ENCODE data around the gene PARP15.
"Not testable (repeated sequence)": the region's sequence is repeated elsewhere in the genome, so short reads cannot be mapped to it uniquely, and the experiment has no call there.

Gene PARP15

DNA sequence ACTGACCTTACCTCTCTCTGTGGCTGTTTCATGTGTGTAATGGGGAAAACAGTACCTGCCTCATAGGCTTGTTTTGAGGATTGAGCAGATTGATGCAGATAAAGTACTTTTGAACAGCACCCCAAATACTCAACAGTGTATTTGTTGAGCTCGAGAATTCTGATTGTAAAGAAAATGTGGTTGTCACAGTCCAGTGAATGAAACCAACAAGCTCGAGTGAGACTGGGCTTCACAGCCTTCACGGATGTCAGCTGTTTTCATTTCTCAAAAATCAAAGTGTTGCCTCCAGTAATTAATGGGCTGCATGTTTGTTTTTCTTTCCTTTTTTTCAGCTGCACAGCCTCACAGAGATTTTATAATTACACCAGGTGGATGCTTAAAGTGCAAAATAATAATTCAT, 43.7 kb downstream of the PARP15 start:
- no peak for DNase-seq

- no peak for DNase-seq
Observed at GRCh38 chr3:122623031-122623829, 45.8 kb downstream of the PARP15 start.

GRCh38 chr3:122626515-122627180, 49.2 kb downstream of the PARP15 start:
- DNase-seq = no peak

DNA sequence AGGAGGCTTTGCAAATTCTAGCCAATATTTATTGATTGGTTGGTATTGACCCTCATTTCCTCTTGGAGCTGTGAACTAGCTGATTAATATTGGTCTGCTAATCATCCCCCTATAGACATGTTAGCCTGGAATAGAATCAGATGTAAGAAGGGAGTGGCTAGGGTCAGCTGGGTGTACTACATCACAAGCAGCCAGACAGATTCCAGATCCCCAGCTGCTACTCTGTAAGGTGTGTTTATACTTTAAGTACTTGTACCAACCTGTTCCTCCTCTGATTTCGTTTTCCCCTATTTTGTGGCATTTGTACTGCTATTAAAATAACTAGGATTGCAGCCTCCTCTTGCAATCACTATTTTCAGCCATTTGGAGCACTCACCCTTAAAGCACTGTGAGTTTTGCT, 49.9 kb downstream of the PARP15 start:
- no peak for DNase-seq

DNA sequence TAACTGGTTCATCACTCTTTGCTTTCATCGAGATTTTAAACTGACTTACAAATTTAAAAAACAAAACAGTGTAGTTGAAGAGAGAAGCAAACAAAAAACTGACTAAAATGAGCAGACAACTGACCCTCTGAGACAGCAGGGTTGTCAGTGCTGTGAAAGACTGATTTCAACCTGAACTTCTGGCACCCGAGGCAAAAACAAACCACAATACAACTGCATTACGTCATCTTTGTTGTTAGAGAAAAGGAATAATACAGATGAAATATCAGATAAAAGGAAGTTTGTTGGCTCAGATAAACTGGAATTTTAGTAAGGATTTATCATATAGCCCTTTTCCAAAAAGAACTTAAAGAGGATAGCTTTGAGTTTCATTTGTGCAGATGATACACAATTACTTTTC, 51.1 kb downstream of the PARP15 start:
- DNase-seq = no peak

DNA sequence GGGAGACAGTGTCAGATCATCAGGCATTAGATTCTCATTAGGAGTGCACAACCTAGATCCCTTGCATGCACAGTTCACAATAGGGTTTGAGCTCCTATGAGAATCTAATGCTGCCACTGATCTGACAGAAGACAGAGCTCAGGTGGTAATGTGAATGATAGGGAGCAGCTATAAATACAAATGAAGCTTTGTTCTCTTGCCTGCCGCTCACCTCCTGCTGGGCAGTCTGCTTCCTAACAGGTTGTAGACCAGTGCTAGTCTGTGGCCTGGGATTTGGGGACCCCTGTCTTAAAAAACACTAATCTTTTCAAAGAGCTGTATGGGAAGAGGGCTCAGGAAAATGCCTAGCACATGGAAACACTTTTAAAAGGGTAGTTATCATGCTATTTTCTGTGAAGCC, 52.3 kb downstream of the PARP15 start:
- no peak for DNase-seq

DNA sequence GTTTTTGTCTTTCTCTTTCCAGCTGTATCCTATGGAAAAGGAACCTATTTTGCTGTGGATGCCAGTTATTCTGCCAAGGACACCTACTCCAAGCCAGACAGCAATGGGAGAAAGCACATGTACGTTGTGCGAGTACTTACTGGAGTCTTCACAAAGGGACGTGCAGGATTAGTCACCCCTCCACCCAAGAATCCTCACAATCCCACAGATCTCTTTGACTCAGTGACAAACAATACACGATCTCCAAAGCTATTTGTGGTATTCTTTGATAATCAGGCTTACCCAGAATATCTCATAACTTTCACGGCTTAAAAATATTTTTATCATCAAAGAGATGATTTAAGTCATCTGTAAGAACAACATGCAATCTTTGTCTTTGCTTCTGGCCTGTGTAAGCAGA, 58.3 kb downstream of the PARP15 start:
- DNase-seq = no peak

DNA sequence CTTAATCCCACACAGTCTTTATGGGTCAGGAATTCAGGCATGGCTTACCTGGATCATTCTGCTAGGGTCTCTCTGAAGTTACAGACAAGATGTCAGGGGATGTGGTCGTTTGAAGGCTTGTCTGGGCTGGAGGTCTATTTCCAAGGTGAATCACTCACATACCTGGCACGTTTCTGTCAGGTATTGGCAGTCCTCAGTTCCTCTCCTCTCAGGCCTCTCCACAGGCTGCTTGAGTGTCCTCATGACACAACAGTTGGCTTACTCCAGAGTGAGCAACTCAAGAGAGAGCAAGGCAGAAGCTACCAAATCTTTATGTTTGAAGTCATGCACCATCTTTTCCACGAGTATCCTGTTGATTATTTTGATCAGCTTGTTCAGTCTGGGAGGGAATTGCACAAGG, 59.2 kb downstream of the PARP15 start:
- no peak for DNase-seq

DNA sequence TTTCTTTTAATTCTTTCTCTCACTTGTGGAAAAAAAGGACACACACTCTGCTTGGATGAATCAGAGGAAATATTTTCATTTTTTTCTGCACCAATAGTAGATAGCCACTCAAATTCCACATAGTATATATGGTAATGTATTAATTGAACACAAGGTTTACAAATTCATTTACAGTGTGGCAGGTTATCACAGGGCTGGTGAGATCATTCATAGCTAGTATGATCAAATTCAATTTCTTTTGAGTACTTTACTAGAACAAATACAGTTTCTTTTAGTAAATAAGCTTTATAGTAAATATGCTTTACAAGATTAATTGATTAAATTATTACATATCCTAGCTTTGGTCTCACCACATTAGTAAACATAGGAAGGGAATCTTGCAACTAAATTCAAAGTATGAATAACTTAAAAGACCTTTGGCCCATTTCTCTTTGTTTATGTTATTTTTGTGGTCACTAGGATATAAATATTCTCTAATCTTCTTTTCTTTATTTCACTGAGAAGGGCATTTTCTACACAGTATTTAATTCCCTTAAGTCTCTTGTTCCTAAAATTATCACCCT, 63.1 kb downstream of the PARP15 start:
- no peak for DNase-seq

GRCh38 chr3:122642935-122643334, 65.5 kb downstream of the PARP15 start:
- DNase-seq = no peak

- DNase-seq = no peak
Observed at GRCh38 chr3:122646146-122646988, 68.9 kb downstream of the PARP15 start.

DNA sequence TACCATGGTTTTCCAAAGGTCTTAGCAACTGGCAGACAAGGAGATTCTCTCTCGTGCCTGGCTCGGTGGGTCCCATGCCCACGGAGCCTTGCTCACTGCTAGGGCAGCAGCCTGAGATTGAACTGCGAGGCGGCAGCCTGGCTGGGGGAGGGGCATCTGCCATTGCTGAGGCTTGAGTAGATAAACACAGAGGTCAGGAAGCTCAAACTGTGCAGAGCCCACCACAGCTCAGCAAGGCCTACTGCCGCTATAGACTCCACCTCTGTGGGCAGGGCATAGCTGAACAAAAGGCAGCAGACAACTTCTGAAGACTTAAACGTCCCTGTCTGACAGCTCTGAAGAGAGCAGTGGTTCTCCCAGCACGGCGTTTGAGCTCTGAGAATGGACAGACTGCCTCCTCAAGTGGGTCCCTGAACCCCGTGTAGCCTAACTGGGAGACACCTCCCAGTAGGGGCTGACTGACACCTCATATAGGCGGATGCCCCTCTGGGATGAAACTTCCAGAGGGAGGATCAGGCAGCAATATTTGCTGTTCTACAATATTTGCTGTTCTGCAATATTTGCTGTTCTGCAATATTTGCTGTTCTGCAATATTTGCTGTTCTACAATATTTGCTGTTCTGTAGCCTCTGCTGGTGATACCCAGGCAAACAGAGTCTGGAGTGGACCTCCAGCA, 73.9 kb downstream of the PARP15 start:
- not testable (repeated sequence) for DNase-seq

DNA sequence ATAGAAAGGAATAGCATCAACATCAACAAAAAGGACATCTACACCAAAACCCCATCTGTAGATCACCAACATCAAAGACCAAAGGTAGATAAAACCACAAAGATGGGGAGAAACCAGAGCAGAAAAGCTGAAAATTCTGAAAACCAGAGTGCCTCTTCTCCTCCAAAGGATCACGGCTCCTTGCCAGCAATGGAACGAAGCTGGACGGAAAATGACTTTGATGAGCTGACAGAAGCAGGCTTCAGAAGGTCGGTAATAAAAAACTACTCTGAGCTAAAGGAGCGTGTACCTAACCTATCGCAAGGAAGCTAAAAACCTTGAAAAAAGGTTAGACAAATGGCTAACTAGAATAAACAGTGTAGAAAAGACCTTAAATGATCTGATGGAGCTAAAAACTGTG, 74.5 kb downstream of the PARP15 start:
- DNase-seq = not testable (repeated sequence)

DNA sequence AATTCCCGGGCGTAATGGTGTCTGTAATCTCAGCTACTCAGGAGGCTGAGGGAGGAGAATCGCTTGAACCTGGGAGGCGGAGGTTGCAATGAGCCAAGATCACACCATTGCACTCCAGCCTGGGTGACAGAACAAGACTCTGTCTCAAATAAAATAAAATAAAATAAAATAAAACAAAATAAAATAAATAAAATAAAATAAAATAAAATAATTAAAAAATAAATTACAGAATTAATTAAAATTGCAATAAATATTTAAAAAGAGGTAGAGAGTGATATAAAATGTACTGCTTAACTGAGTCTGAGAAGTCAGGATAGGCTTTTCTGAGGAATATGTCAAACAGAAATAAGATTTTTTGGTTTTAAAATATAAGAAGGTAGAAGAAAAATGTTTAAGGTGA, 80.9 kb downstream of the PARP15 start:
- not testable (repeated sequence) for DNase-seq

GRCh38 chr3:122660297-122660974, 83.0 kb downstream of the PARP15 start:
- DNase-seq = no peak

DNA sequence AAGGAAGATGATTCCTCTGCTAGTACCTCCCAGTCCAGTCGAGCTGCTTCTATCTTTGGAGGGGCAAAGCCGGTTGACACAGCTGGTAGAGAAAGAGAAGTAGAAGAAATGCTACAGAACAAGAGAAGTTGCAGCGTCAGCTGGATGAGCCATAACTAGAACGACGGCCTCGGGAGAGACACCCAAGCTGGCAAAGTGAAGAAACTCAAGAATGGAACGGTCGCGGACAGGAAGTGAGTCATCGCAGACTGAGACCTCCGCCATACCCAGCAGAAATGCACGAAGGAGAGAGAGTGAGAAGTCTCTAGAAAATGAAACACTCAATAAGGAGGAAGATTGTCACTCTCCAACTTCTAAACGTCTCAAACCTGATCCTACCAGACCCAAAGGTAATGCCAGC, 84.2 kb downstream of the PARP15 start:
- DNase-seq = no peak

DNA sequence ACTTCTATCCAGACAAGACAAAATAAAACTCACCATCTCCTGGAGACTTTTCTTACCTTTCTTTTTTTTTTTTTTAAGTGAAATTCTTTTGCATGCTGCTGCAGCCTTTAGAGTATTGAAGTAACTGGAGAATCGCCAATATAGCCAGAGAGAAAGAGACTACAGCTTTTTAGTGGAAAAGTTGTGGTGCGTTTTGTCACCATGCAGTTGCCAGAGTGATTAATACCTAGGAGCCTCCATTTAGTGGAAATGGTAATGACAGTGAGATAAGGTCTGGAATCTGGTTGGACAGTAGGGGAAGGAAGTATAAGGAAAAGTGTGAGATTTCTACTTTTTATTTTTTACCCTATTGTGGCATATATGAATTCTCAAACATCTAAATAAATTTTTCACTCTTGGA, 85.1 kb downstream of the PARP15 start:
- no peak for DNase-seq

DNA sequence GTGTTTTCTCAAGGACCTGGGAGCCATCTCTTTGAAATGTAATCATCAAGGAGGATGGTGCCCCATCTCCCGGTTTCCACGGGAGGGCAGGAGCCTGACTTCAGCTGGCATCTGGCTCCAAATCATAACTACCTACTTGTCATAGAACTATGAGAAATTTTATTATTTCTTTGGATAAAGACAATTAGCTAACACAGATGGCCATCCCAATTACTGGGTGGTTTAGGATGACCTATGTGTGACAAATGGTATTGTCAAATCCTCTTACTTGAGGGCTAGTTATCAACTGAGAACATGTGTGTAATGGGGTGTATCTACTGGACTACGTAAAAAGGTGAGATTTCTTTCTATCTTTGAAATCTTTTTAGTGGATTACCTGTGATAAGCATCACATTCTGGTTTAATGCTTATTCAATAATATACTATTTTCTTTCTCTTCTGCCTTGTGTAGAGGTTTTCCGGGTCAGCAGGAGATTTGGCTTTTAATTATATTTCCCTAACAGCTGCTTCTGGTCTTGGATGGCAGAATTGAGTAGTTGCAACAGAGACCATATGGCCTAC, 87.9 kb downstream of the PARP15 start:
- no peak for DNase-seq

DNA sequence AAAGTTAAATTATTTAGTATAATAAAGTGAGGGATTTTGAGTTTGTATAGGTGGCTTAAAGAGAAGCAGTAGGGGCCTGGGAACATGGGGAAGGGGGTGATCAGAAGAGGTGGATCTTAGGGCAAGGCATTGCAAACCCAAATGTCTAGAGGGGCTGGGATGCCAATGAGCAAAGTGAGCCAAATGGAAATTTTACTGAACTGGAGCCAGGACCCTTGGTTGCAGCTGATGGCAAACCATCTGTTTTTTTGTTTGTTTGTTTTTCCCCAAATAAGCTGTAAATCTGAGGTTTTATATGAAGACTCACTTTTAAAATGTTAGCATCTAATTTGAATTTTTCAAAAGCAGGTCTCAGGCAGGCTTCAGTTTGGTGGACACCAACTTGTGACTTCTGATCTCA, 88.4 kb downstream of the PARP15 start:
- no peak for DNase-seq

- no peak for DNase-seq
Observed at GRCh38 chr3:122668930-122669730, 91.7 kb downstream of the PARP15 start.

DNA sequence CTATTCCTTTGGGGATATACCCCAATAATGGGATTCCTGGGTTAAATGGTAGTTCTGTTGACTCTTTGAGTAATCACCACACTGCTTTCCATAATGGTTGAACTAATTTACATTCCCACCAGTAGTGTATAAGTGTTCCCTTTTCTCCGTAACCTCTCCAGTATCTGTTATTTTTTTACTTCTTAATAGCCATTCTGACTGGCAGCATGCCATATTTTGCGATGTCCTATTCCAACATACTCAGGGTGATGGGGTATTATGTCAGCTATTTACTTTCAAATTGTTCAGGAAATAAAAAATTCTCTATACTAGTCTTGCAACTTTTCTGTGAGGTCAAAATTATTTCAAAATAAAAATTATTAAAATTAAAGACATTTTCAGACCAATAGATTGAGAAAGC, 94.1 kb downstream of the PARP15 start:
- no peak for DNase-seq

Data from NCI-H2029 (cell line).